Measurements from ENCODE around the gene GRAMD2B.
"Not testable (repeated sequence)": the region's sequence is repeated elsewhere in the genome, so short reads cannot be mapped to it uniquely, and the experiment has no call there.

The GRAMD2B gene

GRCh38 chr5:126422994-126423788 is at the start of gene GRAMD2B:
TSS of gene GRAMD2B (plus strand) at chr5:126423409. CDS start at chr5:126423607, 198 bp downstream.
- peak; percentile 37 to 52 for DNase-seq (ENCODE audit: low read depth in 2 of 2)

DNA sequence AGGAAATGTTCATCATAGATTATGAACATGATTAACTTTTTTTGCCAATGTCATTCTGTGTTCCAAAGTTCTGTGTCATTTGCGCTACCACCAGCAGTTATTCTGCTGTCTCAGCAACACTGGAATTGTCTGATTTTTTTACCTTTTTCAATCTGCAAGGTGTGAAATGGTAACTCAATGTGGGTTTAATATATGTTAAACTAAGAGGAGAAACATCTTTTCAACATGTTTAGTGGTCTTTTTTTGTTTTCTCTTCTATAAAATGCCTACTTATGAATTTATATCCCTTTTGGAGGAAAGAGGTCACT is 49.1 kb upstream of the GRAMD2B start:
- no peak for DNase-seq (ENCODE audit: low read depth in 2 of 2)

- no peak for DNase-seq (ENCODE audit: low read depth in 2 of 2)
These were observed 46.8 kb upstream of the GRAMD2B start for GRCh38 chr5:126376443-126376842.

GRCh38 chr5:126377424-126377823 is 45.8 kb upstream of the GRAMD2B start:
- DNase-seq (ENCODE audit: low read depth in 2 of 2) = no peak

GRCh38 chr5:126380316-126380715 is 42.9 kb upstream of the GRAMD2B start:
- not testable (repeated sequence) for DNase-seq (ENCODE audit: low read depth in 2 of 2)

DNA sequence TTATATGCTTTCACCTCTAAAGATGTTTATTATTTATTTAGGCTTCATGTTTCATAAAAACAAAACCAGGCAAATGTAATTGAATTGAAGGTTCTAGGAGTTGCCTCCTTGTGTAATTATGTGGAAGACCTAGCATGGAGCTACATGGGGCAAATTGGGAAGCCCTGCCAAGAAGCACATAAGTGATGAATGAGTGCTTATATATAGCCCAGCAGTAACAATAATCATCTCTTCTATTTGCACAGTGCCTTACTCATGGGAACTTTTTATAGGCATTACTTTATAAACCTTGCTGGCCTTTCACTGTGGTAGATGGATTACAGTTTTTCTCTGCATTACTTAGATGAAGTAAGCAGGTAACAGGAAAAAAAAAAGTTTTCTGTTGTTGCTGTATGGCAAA is 40.0 kb upstream of the GRAMD2B start:
- no peak for DNase-seq (ENCODE audit: low read depth in 2 of 2)

DNA sequence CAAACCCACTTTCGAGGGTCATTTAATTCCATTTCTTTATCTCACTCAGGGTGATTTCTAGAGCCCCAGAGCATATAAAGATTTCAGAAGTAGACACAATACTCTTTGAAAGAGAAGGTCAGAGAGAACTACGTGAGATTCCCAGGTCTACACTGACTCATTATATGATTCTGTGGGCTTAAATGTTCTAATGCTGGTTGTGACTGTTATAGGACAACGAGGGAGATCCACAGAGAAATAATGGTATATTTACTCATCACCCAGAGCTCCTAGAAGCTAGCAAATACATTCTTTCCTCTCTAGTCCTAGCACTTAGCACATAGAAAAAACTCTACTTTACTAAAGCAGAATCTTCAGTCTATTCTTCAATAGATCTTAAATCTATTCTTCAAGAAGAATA is 39.4 kb upstream of the GRAMD2B start:
- DNase-seq (ENCODE audit: low read depth in 2 of 2) = no peak

DNA sequence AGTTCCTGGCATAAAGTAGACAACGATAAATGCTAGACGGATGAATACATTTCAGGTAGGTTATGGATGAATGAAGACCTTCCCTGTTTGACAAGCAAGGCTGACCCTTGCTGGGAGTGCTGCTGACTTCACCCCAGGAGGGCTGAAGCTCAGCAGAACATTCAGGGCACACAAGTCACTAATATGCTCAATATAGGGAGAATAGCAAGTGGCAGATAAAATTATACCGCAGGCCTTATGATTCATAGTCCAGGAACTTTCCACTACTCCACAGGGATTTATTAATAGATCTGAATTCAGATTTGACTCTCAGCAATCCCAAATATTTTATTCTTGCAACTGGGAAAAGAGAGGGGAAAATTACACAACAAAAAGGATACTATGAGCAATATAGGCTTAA is 38.2 kb upstream of the GRAMD2B start:
- no peak for DNase-seq (ENCODE audit: low read depth in 2 of 2)

GRCh38 chr5:126385524-126386502 is 37.4 kb upstream of the GRAMD2B start:
- no peak for DNase-seq (ENCODE audit: low read depth in 2 of 2)

DNA sequence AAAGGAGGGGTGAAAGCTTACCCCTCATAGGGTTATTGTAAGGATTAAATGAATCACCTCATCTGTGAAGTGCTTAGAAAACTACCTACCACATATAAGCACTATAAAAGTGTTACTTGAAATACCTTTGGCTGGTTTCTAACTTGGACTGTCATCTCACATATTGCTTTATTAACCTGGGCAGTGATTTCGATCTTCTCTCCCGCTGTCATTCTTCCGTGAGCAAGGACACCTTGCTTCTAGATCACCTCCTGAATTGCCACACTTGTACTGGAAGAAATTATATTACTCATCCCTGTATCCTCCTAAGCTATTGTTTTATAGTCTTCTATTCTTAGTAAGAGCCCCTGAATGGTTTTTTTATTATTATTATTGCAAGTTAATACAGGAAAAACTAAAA is 34.0 kb upstream of the GRAMD2B start:
- DNase-seq (ENCODE audit: low read depth in 2 of 2) = no peak

GRCh38 chr5:126390051-126390450 is 33.2 kb upstream of the GRAMD2B start:
- DNase-seq (ENCODE audit: low read depth in 2 of 2) = no peak

DNA sequence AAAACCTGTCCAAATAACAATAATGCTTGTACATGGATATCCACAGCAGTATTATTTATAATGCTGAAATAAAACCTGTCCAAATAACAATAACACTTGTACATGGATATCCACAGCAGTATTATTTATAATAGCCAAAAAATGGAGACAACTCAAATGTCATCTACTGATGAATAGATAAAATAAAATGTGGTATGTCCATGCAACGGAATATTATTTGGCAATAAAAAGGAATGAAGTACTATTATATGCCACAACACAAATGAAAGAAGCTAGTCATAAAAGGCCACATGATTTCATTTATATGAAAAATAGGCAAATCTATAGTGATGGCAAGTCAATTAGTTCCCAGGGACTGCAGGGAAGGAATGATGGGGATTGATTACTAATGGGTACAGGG is 31.8 kb upstream of the GRAMD2B start:
- DNase-seq (ENCODE audit: low read depth in 2 of 2) = no peak

- no peak for DNase-seq (ENCODE audit: low read depth in 2 of 2)
These were observed 28.9 kb upstream of the GRAMD2B start for GRCh38 chr5:126394211-126394788.

DNA sequence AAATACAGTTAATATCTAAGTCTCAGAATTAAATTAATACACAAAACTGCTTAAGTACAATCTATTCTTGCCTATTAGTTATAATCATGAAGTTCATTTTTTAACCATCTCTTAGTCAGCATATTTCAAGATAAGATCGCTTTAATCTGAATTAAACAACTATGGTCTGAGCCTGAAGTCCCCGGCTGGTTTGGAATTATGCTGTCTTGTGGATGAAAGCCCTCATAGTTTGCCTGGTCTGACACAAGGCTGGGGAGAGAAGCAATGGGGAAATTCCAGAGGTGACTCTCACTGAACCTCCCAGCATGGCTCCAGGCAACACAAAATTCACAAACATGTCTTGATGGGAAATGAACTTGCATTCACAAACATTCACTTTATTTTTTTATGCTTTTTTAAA is 28.0 kb upstream of the GRAMD2B start:
- no peak for DNase-seq (ENCODE audit: low read depth in 2 of 2)

- no peak for DNase-seq (ENCODE audit: low read depth in 2 of 2)
These were observed 27.6 kb upstream of the GRAMD2B start for GRCh38 chr5:126395605-126396004.

DNA sequence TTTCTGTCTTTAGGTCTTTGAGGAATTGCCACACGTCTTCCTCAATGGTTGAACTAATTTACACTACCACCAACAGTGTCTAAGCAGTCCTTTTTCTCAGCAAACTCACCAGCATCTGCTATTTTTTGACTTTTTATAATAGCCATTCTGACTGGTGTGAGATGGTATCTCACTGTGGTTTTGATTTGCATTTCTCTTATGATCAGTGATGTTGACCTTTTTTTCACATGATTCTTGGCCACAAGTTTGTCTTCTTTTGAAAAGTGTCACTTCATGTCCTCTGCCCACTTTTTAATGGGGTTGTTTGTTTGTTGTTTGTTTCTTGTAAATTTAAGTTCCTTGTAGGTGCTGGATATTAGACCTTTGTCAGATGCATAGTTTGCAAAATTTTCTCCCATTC is 26.5 kb upstream of the GRAMD2B start:
- DNase-seq (ENCODE audit: low read depth in 2 of 2) = not testable (repeated sequence)

- no peak for DNase-seq (ENCODE audit: low read depth in 2 of 2)
These were observed 24.4 kb upstream of the GRAMD2B start for GRCh38 chr5:126398791-126399190.

DNA sequence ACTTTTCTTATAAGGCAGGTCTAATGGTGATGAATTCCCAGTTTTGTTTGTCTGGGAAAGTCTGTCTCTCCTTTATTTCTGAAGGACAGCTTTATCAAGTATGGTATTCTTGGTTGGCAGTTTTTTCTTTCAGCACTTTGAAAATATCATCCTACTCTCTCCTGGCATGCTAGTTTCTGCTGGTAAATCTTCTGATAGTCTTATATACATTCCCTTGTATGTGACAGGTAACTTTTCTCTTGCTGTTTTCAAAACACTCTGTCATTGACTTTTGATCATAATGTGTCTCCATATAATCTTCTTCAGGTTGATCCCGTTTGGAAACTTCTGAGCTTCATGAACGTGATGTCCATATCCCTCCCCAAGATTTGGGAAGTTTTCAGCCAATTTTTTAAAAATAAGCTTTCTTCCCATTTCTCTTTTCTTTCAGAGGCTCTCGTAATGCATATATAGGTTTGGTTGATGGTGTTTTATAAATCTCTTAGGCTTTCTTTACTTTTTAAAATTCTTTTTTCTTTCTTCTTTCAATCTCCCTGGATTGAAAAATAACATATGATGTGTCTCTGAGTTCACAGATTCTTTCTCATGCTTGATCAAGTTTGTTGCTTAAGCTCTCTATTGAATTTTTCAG is 22.5 kb upstream of the GRAMD2B start:
- no peak for DNase-seq (ENCODE audit: low read depth in 2 of 2)

- no peak for DNase-seq (ENCODE audit: low read depth in 2 of 2)
These were observed 20.3 kb upstream of the GRAMD2B start for GRCh38 chr5:126402621-126403555.

- DNase-seq (ENCODE audit: low read depth in 2 of 2) = no peak
These were observed 19.3 kb upstream of the GRAMD2B start for GRCh38 chr5:126403876-126404275.

- DNase-seq (ENCODE audit: low read depth in 2 of 2) = no peak
These were observed 12.6 kb upstream of the GRAMD2B start for GRCh38 chr5:126410623-126411022.

All from activated CD8-positive, alpha-beta memory T cell treated with anti-CD3 and anti-CD28 coated beads for 4 hours (primary cell).